ENCODE measurements around the gene CDKN2C. TPM values are rescaled to one million over a fixed set of nuclear protein-coding genes. Genes with fewer than 3 reads are reported as not detected.
"Not testable (repeated sequence)": the region's sequence is repeated elsewhere in the genome, so short reads cannot be mapped to it uniquely, and the experiment has no call there.

The CDKN2C gene
- total RNA-seq (2014; rRNA removed; shearing (Covaris generic); ENCODE audit: low replicate concordance): 80.5 and 107 TPM in 2 replicates

DNA sequence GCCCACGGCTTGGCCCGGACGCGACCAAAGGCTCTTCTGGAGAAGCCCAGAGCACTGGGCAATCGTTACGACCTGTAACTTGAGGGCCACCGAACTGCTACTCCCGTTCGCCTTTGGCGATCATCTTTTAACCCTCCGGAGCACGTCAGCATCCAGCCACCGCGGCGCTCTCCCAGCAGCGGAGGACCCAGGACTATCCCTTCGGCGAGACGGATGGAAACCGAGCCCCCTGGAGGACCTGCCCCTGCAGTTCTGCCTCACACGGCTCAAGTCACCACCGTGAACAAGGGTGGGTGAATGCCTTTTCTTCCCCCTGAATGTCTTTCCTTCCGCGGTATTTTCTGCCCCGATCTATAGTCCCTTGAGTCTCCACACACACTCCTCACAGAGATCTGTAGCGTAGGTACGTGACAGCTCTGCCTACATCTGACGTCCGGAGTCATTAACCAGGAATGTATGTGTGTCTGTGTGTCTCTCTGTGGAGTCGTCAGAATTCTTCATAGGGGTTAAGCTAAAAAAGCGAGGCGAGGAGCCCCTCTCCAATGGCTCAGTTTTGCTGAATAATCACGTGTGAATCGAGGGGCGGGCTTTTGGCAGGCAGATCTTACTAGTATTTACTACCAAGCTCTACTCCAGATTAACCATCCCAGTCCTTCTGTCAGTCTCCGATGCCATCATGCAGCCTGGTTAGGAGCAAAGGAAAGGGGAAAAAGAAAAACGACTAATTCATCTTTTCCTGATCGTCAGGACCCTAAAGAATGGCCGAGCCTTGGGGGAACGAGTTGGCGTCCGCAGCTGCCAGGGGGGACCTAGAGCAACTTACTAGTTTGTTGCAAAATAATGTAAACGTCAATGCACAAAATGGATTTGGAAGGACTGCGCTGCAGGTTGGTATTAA, at the start of gene CDKN2C:
Gene CDKN2C, plus strand, starts transcription at position 635 of the 898 bp plus-strand sequence. Its CDS starts 124 bp downstream, at position 759.
- Histone ChIP-seq H3K36me3 (peaks cover 31% of the 10 kb centered on the region), H3K27me3 (no peaks in the 10 kb centered on the region), H3K4me3 (peak within 1 kb of the TSS; percentile 81), H3K9me3 (no peaks in the 10 kb centered on the region)
- peak; percentile 93 for DNase-seq

DNA sequence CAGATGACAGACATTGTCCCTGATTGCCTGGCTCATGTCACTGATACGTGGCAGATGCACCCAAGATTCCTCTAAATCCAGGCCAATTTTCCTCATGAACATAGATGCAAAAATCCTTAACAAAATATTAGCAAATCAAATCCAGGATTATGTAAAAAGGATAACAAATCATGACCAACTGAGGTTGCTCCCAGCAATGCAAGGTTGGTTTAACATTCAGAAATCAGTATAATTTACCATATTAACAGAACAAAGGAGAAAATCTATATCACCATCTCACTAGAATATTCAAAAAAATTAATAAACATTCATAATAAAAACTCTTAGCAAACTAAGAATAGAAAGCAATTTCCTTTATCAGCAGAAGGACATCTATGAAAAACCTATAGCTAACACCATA, 49.6 kb upstream of the CDKN2C start:
- Histone ChIP-seq H3K36me3 (peaks cover 2% of the 10 kb centered on the region; the same call in 1 of the 2 replicates), H3K4me3 (no peak overlapping the region), H3K9me3 (peaks cover 22% of the 10 kb centered on the region), H3K27me3 (no peaks in the 10 kb centered on the region)
- DNase-seq: no peak

DNA sequence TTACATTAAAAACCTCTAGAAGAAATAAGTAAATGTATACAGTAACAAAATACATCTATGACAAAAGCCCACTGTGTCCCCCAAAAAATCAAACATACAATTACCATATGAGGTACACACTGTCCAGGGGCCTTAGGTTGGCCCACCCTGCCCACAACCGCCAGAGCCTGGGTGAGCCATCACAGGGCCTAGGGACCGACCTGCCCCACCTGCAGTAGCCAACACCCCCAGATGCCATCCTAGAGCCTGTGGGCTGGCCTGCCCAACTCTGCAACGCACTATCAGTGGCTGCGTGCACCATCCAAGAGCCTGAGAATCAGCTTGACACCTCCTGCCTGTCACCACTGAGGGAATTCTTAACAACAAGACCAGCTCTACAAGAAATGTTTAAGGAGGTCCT, 49.0 kb upstream of the CDKN2C start:
- no peaks in the 10 kb centered on the region for H3K27me3 ChIP-seq
- H3K9me3 ChIP-seq: peaks cover 22% of the 10 kb centered on the region
- DNase-seq: no peak
- H3K36me3 ChIP-seq: peaks cover 8% of the 10 kb centered on the region
- H3K4me3 ChIP-seq: no peak overlapping the region

DNA sequence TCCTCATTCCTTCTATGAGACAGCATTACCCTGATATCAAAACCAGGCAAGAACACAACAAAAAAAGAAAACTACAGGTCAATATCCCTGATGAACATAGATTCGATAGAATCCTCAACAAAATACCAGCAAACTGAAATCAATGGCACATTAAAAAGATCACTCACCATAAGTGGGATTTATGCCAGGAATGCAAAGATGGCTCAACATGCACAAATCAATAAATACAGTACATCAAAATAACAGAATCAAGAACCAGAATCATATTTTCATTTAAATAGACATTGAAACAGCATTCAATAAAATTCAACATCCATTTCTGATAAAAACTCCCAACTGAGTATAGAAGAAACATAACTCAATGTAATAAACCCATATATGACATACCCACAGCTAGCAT, 46.5 kb upstream of the CDKN2C start:
- Histone ChIP-seq H3K4me3 (no peak overlapping the region), H3K9me3 (peaks cover 22% of the 10 kb centered on the region), H3K36me3 (peaks cover 11% of the 10 kb centered on the region), H3K27me3 (no peaks in the 10 kb centered on the region)
- no peak for DNase-seq

DNA sequence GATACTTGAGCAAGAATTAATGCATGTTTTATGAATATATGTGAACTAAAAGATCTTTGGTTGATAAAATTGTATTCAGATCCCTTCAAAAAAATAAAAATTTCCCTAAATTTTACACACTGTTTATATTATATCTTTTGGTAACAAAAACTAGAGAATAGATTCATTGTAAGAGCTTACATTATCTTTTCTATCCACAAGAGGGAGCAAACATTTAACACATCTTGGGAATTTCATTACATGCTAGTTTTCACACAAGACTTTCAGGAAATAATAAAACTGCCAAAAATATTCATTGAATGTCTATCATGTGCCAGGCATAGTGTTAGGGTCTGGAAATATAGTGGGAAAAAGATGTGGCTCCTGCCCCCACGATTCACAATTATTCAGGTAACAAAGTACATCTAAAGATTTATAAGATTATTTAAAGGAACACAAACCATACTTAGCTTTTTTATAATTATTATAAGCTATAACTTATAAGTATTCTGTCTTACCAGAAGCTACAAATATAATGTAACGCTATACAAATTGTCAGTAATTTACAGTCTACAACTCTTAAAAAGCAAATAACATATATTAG, 40.6 kb upstream of the CDKN2C start:
- no peak for DNase-seq
- H3K4me3 ChIP-seq: no peak overlapping the region

DNA sequence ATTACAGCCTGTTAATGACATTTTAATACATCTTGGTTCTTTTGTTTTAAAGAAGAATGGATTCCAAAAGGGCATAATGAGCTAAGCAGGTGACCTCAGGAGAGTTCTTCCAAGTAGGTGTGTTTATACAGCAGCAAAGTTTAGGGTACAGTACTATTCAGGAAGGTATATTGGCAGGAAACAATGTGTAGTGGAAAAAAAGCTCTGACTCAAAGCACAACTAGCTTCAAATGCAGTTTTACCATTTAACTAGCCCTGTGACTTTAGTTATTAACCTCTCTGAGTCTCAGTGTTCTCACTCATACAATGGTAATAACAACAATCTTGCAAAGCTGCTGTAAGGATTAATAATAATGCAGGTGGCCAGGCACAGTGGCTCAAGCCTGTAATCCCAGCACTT, 39.9 kb upstream of the CDKN2C start:
- H3K4me3 ChIP-seq: no peak overlapping the region
- peaks cover 31% of the 10 kb centered on the region for H3K36me3 ChIP-seq
- DNase-seq: no peak
- H3K9me3 ChIP-seq: peaks cover 12% of the 10 kb centered on the region
- H3K27me3 ChIP-seq: no peaks in the 10 kb centered on the region

More for the DNA sequence above, 40.6 kb upstream of the CDKN2C start:
- peaks cover 25% of the 10 kb centered on the region for H3K36me3 ChIP-seq
- H3K27me3 ChIP-seq: no peaks in the 10 kb centered on the region
- peaks cover 6% of the 10 kb centered on the region for H3K9me3 ChIP-seq

DNA sequence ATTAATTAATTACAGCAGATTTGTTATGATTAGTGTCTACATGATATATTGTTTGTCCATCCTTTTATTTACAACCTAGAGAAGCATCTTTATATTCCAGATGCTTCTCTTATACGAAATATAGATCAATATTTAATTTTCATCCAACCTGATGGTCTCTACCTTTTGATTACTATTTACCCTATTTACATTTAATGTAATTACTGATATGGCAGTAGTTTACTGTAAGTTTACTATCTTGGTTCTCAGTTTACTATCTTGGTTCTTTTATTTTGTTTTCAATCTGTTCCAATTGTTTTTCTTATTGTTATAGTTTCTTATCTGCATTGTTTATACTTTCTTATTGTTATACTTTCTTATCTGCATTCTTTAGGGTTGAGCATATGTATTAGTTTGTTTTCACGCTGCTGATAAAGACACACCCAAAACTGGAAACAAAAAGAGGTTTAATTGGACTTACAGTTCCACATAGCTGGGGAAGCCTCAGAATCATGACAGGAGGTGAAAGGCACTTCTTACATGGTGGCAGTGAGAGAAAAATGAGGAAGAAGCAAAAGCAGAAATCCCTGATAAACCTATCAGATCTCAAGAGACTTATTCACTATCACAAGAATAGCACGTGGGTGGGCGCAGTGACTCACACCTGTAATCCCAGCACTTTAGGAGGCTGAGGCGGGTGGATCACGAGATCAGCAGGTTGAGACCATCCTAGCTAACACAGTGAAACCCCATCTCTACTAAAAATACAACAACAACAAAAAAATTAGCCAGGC, 38.9 kb upstream of the CDKN2C start:
- Histone ChIP-seq H3K36me3 (peaks cover 25% of the 10 kb centered on the region), H3K27me3 (no peaks in the 10 kb centered on the region), H3K4me3 (no peak overlapping the region), H3K9me3 (peaks cover 12% of the 10 kb centered on the region)
- no peak for DNase-seq

DNA sequence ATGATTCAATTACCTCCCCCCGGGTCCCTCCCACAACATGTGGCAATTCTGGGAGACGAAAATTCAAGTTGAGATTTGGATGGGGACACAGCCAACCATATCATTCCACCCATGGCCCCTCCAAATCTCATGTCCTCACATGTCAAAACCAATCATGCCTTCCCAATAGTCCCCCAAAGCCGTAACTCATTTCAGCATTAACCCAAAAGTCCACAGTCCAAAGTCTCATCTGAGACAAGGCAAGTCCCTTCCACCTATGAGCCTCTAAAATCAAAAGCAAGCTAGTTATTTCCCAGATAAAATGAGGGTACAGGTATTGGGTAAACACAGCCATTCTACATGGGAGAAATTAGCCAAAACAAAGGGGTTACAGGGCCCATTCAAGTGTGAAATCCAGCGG, 38.0 kb upstream of the CDKN2C start:
- not testable (repeated sequence) for DNase-seq
- peaks cover 26% of the 10 kb centered on the region for H3K36me3 ChIP-seq

DNA sequence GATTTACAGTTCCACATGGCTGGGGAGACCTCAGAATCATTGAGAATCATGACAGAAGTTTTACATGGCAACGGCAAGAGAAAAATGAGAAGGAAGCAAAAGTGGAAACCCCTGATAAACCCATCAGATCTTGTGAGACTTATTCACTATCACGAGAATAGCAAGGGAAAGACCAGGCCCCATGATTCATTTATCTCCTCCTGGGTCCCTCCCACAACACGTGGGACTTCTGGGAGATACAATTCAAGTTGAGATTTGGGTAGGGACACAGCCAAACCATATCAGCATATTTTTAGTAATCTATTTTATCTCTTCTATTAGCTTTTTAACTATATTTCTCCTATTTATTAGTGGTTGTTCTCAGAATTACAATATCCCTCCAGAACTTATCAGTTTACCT, 36.3 kb upstream of the CDKN2C start:
- peaks cover 14% of the 10 kb centered on the region for H3K9me3 ChIP-seq
- peaks cover 31% of the 10 kb centered on the region for H3K36me3 ChIP-seq
- H3K27me3 ChIP-seq, H3K4me3 ChIP-seq, DNase-seq: not testable (repeated sequence)

More for the DNA sequence above, 38.0 kb upstream of the CDKN2C start:
- not testable (repeated sequence) for H3K4me3 ChIP-seq, H3K27me3 ChIP-seq
- peaks cover 14% of the 10 kb centered on the region for H3K9me3 ChIP-seq

DNA sequence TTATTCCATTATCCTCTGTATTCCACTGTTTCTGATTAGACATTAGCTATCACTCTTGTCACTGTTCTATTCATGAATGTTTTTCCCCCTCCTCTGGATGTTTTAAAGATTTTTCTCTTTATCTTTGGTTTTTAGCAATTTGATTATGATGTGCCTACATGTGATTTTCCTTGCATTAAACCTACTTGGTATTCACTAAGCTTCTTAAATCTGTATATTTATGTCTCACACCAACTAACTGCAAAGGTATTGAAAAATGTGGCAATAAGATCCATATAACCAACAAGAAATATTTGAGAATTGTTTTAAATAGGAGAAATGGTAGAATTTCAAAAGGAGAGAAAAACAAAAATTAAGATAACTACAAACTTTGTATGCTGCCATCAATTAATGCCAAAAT, 35.2 kb upstream of the CDKN2C start:
- Histone ChIP-seq H3K4me3 (no peak overlapping the region), H3K27me3 (no peaks in the 10 kb centered on the region), H3K36me3 (peaks cover 31% of the 10 kb centered on the region), H3K9me3 (peaks cover 14% of the 10 kb centered on the region)
- no peak for DNase-seq

DNA sequence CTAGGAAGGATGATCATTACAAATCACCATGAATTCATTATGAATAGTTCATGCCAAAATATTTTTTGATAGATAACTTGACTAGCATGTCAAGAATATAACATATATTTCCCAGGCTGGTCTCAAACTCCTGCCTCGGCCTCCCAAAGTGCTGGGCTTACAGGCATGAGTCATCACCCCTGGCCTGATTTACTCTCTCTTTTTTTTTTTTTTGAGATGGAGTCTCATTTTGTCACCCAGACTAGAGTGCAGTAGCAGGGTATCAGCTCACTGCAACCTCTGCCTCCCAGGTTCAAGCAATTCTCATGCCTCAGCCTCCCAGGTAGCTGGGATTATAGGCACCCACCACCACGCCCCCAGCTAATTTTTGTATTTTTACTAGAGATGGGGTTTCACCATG, 34.8 kb upstream of the CDKN2C start:
- not testable (repeated sequence) for H3K4me3 ChIP-seq, DNase-seq, H3K27me3 ChIP-seq
- peaks cover 14% of the 10 kb centered on the region for H3K9me3 ChIP-seq
- peaks cover 31% of the 10 kb centered on the region for H3K36me3 ChIP-seq

DNA sequence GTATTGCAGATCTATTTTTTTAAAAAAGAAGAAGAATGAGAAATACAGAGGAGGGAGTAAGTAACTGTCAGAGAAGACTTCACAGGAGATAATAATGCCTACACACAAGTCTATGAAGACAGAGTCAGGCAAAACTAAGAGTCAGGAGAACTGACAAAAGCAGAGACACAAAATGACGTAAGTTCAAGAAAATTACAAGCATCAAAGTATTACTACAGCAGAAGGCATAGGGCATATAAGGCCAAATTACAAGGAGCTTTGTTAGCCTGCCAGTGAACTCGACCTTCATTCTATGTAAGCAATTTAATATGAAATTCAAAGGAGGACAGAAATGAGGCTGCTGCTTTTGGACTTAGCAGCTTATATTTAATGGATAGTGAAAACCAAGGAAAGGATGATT, 33.7 kb upstream of the CDKN2C start:
- H3K27me3 ChIP-seq: no peaks in the 10 kb centered on the region
- no peak overlapping the region for H3K4me3 ChIP-seq
- peaks cover 31% of the 10 kb centered on the region for H3K36me3 ChIP-seq
- peaks cover 14% of the 10 kb centered on the region for H3K9me3 ChIP-seq
- no peak for DNase-seq

DNA sequence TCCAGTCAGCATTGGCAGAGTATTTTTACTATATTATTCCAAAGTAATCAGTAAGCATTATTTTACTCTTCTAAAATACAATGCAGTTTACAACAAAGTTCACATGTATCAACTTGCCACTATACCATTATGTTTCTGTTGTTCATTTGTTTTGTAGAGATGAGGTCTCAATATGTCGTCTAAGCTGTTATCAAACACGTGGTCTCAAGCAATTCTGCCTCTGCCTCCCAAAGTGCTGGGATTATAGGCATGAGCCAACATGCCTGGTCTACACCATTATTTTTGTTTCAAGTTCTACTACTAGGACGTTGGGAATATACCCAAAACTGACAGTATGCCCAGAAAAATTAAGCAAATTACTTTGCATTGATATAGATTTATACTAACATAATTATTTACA, 29.8 kb upstream of the CDKN2C start:
- Histone ChIP-seq H3K4me3 (no peak overlapping the region), H3K9me3 (peaks cover 2% of the 10 kb centered on the region; the same call in 1 of the 2 replicates), H3K27me3 (no peaks in the 10 kb centered on the region), H3K36me3 (peaks cover 16% of the 10 kb centered on the region; the same call in 1 of the 2 replicates)
- no peak for DNase-seq

DNA sequence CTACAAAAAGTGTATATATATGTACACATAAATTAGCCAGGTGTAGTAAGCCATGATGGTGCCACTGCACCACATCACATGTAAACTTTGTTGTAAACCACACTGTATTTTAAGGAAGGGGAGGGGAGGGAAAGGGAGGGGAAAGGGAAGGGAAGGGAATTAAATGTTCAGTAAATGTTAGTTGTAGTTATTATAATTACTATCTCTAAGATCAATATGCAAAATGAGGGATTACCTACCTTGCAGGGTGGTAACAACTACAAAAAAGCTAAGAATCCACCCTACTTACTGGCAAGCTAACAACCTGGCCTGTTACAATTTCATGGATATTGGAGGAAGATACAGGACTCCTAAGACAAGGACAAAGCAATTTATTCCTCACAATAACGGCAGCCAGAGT, 27.7 kb upstream of the CDKN2C start:
- Histone ChIP-seq H3K27me3 (no peaks in the 10 kb centered on the region), H3K4me3 (no peak overlapping the region), H3K36me3 (peaks cover 11% of the 10 kb centered on the region; the same call in 1 of the 2 replicates), H3K9me3 (no peaks in the 10 kb centered on the region)
- DNase-seq: no peak

DNA sequence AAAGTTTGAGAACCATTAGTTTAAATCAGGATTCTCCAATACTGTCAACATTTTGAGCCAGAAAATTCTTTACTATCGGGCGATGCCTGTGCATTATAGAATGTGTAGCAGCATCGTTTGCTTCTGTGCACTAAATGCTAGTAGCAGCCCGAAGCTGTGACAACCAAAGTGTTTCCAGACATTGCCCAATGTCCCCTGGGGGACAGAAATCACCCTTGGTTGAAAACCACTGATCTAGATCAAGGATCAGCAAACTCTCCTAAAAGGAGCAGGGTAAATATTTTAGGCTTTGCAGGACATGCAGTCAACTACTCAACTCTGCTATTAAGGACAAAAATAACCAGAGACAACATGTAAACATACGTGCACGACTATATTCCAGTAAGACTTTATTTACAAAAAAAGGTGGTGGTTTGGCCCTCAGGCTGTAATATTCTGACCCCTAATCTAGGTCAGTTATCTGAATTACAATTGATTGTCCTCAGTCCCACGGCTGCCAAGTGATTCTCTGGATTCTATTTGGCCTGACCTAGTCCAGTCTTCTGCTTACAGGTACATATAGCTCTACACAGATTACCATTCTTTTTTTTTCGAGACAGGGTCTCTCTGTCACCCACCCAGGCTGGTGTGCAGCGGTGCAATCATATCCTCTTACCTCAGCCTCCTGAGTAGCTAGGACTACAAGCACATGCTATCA, 20.6 kb upstream of the CDKN2C start:
- no peak overlapping the region for H3K4me3 ChIP-seq
- H3K27me3 ChIP-seq: no peaks in the 10 kb centered on the region
- DNase-seq: no peak
- H3K9me3 ChIP-seq: no peaks in the 10 kb centered on the region
- H3K36me3 ChIP-seq: peaks cover 12% of the 10 kb centered on the region

DNA sequence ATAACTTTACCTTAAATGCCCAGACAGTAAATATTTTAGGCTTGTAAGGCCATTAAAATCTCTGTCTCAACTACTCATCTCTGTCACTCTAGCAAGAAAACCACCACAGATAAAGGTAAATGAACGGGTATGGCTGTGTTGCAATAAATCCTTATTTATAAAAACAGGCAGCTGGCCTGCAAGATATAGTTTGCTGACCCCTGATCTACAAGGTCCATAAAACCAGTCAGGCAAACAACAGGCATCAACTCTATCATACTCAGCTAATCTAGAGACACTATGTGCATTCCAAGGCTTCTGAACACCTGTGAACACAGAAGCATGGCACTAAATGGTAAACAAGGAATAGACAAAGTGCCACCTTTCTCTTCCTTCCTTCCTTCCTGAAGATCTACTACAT, 19.6 kb upstream of the CDKN2C start:
- H3K9me3 ChIP-seq: no peaks in the 10 kb centered on the region
- peaks cover 20% of the 10 kb centered on the region for H3K36me3 ChIP-seq
- H3K4me3 ChIP-seq: no peak overlapping the region
- no peaks in the 10 kb centered on the region for H3K27me3 ChIP-seq
- DNase-seq: no peak
